GM19463 (cell line): ENCODE results near the gene ZNF322.

Experiments
- ATAC-seq: cut with Tn5 transposase; IDR thresholded peaks from one replicate; pipeline ENCODE4 v1.9.1; 2021; ENCODE audit warnings: mild to moderate bottlenecking, moderate library complexity; ENCODE audit not compliant: unreplicated experiment

ZNF322 gene

DNA sequence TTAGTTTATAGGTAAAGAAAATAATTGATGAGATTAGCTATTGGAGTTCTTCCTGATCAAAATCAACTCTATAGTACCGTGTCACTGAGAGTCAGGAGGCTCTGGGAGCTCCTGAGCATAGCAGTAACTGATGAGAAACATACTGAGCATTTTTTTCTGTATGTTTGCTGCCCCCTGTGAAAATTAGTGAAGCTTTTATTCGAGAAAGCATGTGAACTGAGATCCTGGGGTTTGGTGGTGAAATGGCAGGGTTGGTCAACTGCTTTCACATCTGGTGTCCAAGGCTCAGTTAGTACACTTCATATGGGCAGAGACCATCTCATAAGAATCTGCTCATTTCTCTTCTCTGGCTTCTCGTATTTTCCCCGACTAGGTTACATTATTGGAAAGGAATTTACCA, 66.9 kb downstream of the ZNF322 start:
- no peak for ATAC-seq

DNA sequence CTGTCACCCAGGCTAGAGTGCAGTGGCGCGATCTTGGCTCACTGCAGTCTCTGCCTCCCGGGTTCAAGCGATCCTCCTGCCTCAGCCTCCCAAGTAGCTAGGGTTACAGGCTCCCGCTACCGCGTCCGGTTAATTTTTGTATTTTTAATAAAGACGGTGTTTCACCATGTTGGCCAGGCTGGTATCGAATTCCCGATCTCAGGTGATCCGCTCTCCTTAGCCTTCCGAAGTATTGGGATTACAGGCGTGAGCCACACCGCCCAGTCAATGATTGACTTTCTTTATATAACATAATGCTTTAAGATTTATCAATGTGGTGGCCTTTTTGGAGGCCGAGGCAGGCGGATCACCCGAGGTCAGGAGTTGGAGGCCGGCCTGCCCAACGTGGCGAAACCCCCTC, 70.6 kb downstream of the ZNF322 start:
- no peak for ATAC-seq
